ENCODE results near the gene AGTR1. TPM values are rescaled to one million over a fixed set of nuclear protein-coding genes. Genes with fewer than 3 reads are reported as not detected.

Gene AGTR1
- total and polyA plus RNA-seq, 10 of the 15 experiments (the other 5 are each of a cell fraction or from before 2014, with no cell fraction given), result not detected

- TF ChIP-seq PRDM15 (CRISPR knock-in tag; IDR thresholded peaks at IDR 0.05), result no peak
These were observed 91.4 kb downstream of the AGTR1 start (continued) for GRCh38 chr3:148789146-148789545.

- DNase-seq (ENCODE audit: low read depth, low spot score) (no peak), FAIRE-seq (no peak), ATAC-seq (no peak)
- BruUV-seq (replicated peaks), result no TSS peak
- in situ Hi-C loops (cut with MboI) (no loop called here), intact Hi-C loops (cut with micrococcal nuclease; ENCODE audit: unreplicated experiment) (no loop called here)
- H3K9me3 ChIP-seq (replicated peaks; ENCODE audit: control insufficient read depth, insufficient read depth, low read length), result no peaks in the 10 kb centered on the region
- no peaks in the 10 kb centered on the region for H3K36me3 ChIP-seq (ENCODE audit: control insufficient read depth in 2 of 2, insufficient read depth in 2 of 2, low read length in 1 of 2)
- WGBS (ENCODE audit: insufficient coverage, insufficient replicate concordance, low lambda C conversion rate, missing lambda C conversion rate), result 2% methylated on average over 2 of the region's 2 CpGs
- no peak overlapping the region for H3K27ac ChIP-seq (ENCODE audit: control insufficient read depth, insufficient read depth)
- ChIA-PET CTCF (interaction anchor here (1.1 kb wide), 1 partner anchor 73 kb away, joined by 4 read pairs; no protein-coding TSS in a partner anchor), RAD21 (ENCODE audit: unreplicated experiment) (no interaction called here), POLR2A (no interaction called here), SMC1A (ENCODE audit: uncharacterized antibody, unreplicated experiment) (no interaction called here)
- H3K79me2 ChIP-seq (ENCODE audit: control insufficient read depth, insufficient read depth, low read length), result no peaks in the 10 kb centered on the region
- no peaks in the 10 kb centered on the region for H4K20me1 ChIP-seq (ENCODE audit: control insufficient read depth, insufficient read depth)
- H2AFZ ChIP-seq (ENCODE audit: control insufficient read depth, low read depth, low read length), result no peak overlapping the region
- no peaks in the 10 kb centered on the region for H3K4me1 ChIP-seq (ENCODE audit: control insufficient read depth, insufficient read depth, low read length)
- no peak overlapping the region for H3K9ac ChIP-seq (ENCODE audit: control insufficient read depth, insufficient read depth, low read length)
- TF ChIP-seq FOS (IDR thresholded peaks at IDR 0.05; ENCODE audit: borderline replicate concordance, extremely low read depth, insufficient read length) (no peak), ZBTB33 (IDR thresholded peaks at IDR 0.05) (no peak), FOXM1 (IDR thresholded peaks at IDR 0.05; ENCODE audit: low read depth, low read length) (no peak), GATAD2B (conservative IDR thresholded peaks at IDR 0.05; ENCODE audit: low read depth) (no peak), STAT1 (conservative IDR thresholded peaks at IDR 0.05) (no peak), STAT3 (IDR thresholded peaks at IDR 0.05; ENCODE audit: low read depth, low read length) (no peak), MXI1 (IDR thresholded peaks at IDR 0.05; ENCODE audit: low read depth, low read length) (no peak), IRF3 (IDR thresholded peaks at IDR 0.05) (no peak), PAX8 (IDR thresholded peaks at IDR 0.05) (no peak), ATF2 (IDR thresholded peaks at IDR 0.05; ENCODE audit: low read length) (no peak), ASH2L (IDR thresholded peaks at IDR 0.05; ENCODE audit: borderline replicate concordance, low read depth) (no peak), ATF7 (IDR thresholded peaks at IDR 0.05; ENCODE audit: low read depth) (no peak)
- H3K4me3 ChIP-seq, result no peak overlapping the region
- H3K4me2 ChIP-seq (ENCODE audit: control insufficient read depth, insufficient read depth), result no peak overlapping the region
- H3K27me3 ChIP-seq (replicated peaks in 1 of 2; ENCODE audit: control insufficient read depth in 2 of 2, insufficient read depth in 2 of 2, low read length in 1 of 2), result no peaks in the 10 kb centered on the region
These were observed 92.2 kb downstream of the AGTR1 start for GRCh38 chr3:148789906-148790305.
